HG02970 (cell line): ENCODE results near the gene BOD1L1.
"Not testable (repeated sequence)": the region's sequence is repeated elsewhere in the genome, so short reads cannot be mapped to it uniquely, and the experiment has no call there.

Experiments used
- ATAC-seq: cut with Tn5 transposase; IDR thresholded peaks from one replicate; pipeline ENCODE4 v1.9.1; 2021; ENCODE audit warnings: mild to moderate bottlenecking, moderate library complexity, moderate number of reproducible peaks; ENCODE audit not compliant: unreplicated experiment, low FRiP score

BOD1L1 gene

GRCh38 chr4:13561673-13562072 lies 65.9 kb downstream of the BOD1L1 start:
- ATAC-seq = no peak

GRCh38 chr4:13560111-13560510 lies 67.4 kb downstream of the BOD1L1 start:
- ATAC-seq = not testable (repeated sequence)

GRCh38 chr4:13559413-13559812 lies 68.1 kb downstream of the BOD1L1 start:
- no peak for ATAC-seq

GRCh38 chr4:13558881-13559280 lies 68.6 kb downstream of the BOD1L1 start:
- no peak for ATAC-seq

- no peak for ATAC-seq
Observed at GRCh38 chr4:13555325-13555724, 72.2 kb downstream of the BOD1L1 start.

GRCh38 chr4:13553081-13553480 lies 74.4 kb downstream of the BOD1L1 start:
- ATAC-seq = no peak

- ATAC-seq = peak; percentile 78
Observed at GRCh38 chr4:13548984-13549546, 78.5 kb downstream of the BOD1L1 start.

- ATAC-seq = no peak
Observed at GRCh38 chr4:13548059-13548983, 79.2 kb downstream of the BOD1L1 start.

GRCh38 chr4:13547485-13548041 lies 80.0 kb downstream of the BOD1L1 start:
- no peak for ATAC-seq

- no peak for ATAC-seq
Observed at GRCh38 chr4:13546941-13547484, 80.5 kb downstream of the BOD1L1 start.

- ATAC-seq = no peak
Observed at GRCh38 chr4:13546142-13546940, 81.2 kb downstream of the BOD1L1 start.

- no peak for ATAC-seq
Observed at GRCh38 chr4:13545394-13545808, 82.1 kb downstream of the BOD1L1 start.

- peak; percentile 39 for ATAC-seq
Observed at GRCh38 chr4:13544606-13545393, 82.7 kb downstream of the BOD1L1 start.

GRCh38 chr4:13543839-13544605 lies 83.5 kb downstream of the BOD1L1 start, which contains the start of gene NKX3-2:
Gene NKX3-2 (minus strand): TSS chr4:13544508. CDS start chr4:13544414, 94 bp downstream.
- ATAC-seq = no peak

GRCh38 chr4:13543032-13543838 lies 84.3 kb downstream of the BOD1L1 start:
- no peak for ATAC-seq

GRCh38 chr4:13542577-13543031 lies 84.9 kb downstream of the BOD1L1 start:
- ATAC-seq = no peak

- no peak for ATAC-seq
Observed at GRCh38 chr4:13541720-13542576, 85.6 kb downstream of the BOD1L1 start.
